DOHH2 (cell line): ENCODE measurements around the gene RIC1.

Source experiments
- H3F3A ChIP-seq: fragments of 200-600 bp; sonication (generic), shearing (Covaris generic); 2 replicates; pipeline ENCODE4 v1.6.0; 2016; ENCODE audit warnings: antibody characterized with exemption, mild to moderate bottlenecking; ENCODE audit not compliant: control insufficient read depth, insufficient read depth
- H3K27ac ChIP-seq: fragments of 200-600 bp; sonication (generic); 2 replicates; pipeline ENCODE4 v1.5.1; 2014; ENCODE audit warnings: low read depth, mild to moderate bottlenecking, low read length, moderate library complexity
- H3K27me3 ChIP-seq: fragments of 200-600 bp; sonication (generic); 2 replicates; pipeline ENCODE4 v1.6.1; 2014; ENCODE audit warnings: mild to moderate bottlenecking, low read length, mixed read lengths; ENCODE audit not compliant: control insufficient read depth
- H3K36me3 ChIP-seq: fragments of 200-600 bp; sonication (generic); 2 replicates; pipeline ENCODE4 v1.6.1; 2014; ENCODE audit warnings: mild to moderate bottlenecking, low read length, moderate library complexity, mixed read lengths; ENCODE audit not compliant: control insufficient read depth
- H3K4me1 ChIP-seq: fragments of 200-600 bp; sonication (generic); 2 replicates; pipeline ENCODE4 v1.6.1; 2014; ENCODE audit warnings: mild to moderate bottlenecking, low read length, mixed read lengths; ENCODE audit not compliant: control insufficient read depth
- H3K4me2 ChIP-seq: fragments of 200-600 bp; sonication (generic); 2 replicates; pipeline ENCODE4 v1.6.0; 2014; ENCODE audit warnings: mild to moderate bottlenecking, low read length, moderate library complexity
- H3K4me3 ChIP-seq: fragments of 200-600 bp; sonication (generic); 2 replicates; pipeline ENCODE4 v1.5.1; 2014; ENCODE audit warnings: mild to moderate bottlenecking, low read length, mixed read lengths
- H3K79me2 ChIP-seq: fragments of 200-600 bp; sonication (generic); 2 replicates; pipeline ENCODE4 v1.6.1; 2014; ENCODE audit warnings: mild to moderate bottlenecking, low read length, mixed read lengths; ENCODE audit not compliant: control insufficient read depth
- H3K9me2 ChIP-seq: fragments of 200-600 bp; sonication (generic); replicated peaks from 2 replicates; pipeline ENCODE4 v1.6.1; 2014; ENCODE audit warnings: mild to moderate bottlenecking, low read length, mixed read lengths; ENCODE audit not compliant: control insufficient read depth
- H3K9me3 ChIP-seq: fragments of 200-600 bp; sonication (generic); 2 replicates; pipeline ENCODE4 v1.6.1; 2014; ENCODE audit warnings: antibody characterized with exemption, low read length, mixed read lengths; ENCODE audit not compliant: control insufficient read depth, insufficient read depth
- H4K20me1 ChIP-seq: fragments of 200-600 bp; sonication (generic); 2 replicates; pipeline ENCODE4 v1.6.0; 2014; ENCODE audit warnings: low read depth, mild to moderate bottlenecking, antibody characterized with exemption, low read length, moderate library complexity; ENCODE audit not compliant: control insufficient read depth, insufficient read depth
- EZH2phosphoT487 ChIP-seq: fragments of 200-600 bp; sonication (generic); IDR thresholded peaks from 2 replicates; pipeline ENCODE4 v1.6.1; 2017; ENCODE audit warnings: borderline replicate concordance, mild to moderate bottlenecking, antibody characterized with exemption, low read length, moderate library complexity, mixed read lengths
- TF ChIP-seq, protein P1 (sequence below): fragments of 200-600 bp; sonication (generic); IDR thresholded peaks from one replicate; pipeline ENCODE4 v1.5.1; 2014; ENCODE audit warnings: antibody characterized with exemption, mild to moderate bottlenecking, low read depth, low read length; ENCODE audit not compliant: poor library complexity, severe bottlenecking

The RIC1 gene

DNA sequence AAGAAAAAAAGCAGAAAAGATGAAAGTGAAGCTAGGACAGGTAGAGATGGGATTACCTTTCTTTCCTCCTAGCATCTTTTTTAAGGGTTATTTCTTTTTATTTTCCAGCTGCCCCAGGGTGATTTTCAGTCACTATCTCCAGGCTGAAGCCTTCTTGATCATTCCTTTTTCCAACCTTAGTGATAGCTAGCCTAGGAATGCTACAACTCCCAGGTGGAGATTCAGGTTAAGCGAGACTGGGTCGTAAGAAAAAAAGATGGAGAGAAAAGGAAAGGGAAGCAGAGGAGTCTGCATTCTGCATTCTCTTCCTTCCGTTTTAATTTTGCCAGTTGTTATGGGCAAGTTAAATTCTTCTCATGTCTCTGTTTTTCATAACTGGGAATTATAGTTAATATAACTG is 36.7 kb upstream of the RIC1 start:
- TF ChIP-seq, protein P1, sequence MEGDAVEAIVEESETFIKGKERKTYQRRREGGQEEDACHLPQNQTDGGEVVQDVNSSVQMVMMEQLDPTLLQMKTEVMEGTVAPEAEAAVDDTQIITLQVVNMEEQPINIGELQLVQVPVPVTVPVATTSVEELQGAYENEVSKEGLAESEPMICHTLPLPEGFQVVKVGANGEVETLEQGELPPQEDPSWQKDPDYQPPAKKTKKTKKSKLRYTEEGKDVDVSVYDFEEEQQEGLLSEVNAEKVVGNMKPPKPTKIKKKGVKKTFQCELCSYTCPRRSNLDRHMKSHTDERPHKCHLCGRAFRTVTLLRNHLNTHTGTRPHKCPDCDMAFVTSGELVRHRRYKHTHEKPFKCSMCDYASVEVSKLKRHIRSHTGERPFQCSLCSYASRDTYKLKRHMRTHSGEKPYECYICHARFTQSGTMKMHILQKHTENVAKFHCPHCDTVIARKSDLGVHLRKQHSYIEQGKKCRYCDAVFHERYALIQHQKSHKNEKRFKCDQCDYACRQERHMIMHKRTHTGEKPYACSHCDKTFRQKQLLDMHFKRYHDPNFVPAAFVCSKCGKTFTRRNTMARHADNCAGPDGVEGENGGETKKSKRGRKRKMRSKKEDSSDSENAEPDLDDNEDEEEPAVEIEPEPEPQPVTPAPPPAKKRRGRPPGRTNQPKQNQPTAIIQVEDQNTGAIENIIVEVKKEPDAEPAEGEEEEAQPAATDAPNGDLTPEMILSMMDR, result no peak
- TF ChIP-seq EZH2phosphoT487, result no peak
- Histone ChIP-seq H3K36me3 (peaks cover 5% of the 10 kb centered on the region; the same call in 1 of the 2 replicates), H3K27ac (no peak overlapping the region), H3K9me3 (no peaks in the 10 kb centered on the region), H3K4me3 (no peak overlapping the region), H3K9me2 (no peaks in the 10 kb centered on the region), H3F3A (no peaks in the 10 kb centered on the region), H3K27me3 (no peaks in the 10 kb centered on the region), H3K4me1 (peaks cover 63% of the 10 kb centered on the region), H4K20me1 (no peaks in the 10 kb centered on the region; the same call in 1 of the 2 replicates), H3K79me2 (0 out of 2 replicates have a peak, but pooled peaks cover 5% of the 10 kb centered on the region), H3K4me2 (no peak overlapping the region)

DNA sequence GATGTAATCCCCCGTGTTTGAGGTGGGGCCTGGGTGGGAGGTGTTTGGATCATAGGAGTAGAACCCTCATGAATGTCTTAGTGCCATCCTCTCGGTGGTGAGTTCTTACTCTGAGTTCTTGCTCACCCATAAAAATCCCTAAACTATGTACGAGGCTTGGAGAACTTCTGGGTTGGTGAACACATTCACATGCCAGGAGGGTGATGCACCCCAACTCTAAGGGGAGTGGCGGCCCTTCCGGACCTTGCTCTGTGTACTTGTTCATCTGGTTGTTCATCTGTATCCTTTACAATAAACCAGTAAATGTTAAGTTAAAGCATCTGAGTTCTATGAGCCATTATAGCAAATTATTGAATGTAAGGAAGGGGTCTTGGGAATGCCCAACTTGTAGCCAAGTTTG is 36.0 kb upstream of the RIC1 start:
- H3K36me3 ChIP-seq, result peaks cover 5% of the 10 kb centered on the region; the same call in 1 of the 2 replicates
- no peaks in the 10 kb centered on the region; the same call in 1 of the 2 replicates for H4K20me1 ChIP-seq
- no peak overlapping the region for H3K4me2 ChIP-seq
- H3K9me2 ChIP-seq, result no peaks in the 10 kb centered on the region
- no peaks in the 10 kb centered on the region for H3K9me3 ChIP-seq
- no peak overlapping the region for H3K4me3 ChIP-seq
- TF ChIP-seq, protein P1, result no peak
- no peak for TF ChIP-seq EZH2phosphoT487
- H3K27ac ChIP-seq, result no peak overlapping the region
- H3K27me3 ChIP-seq, result no peaks in the 10 kb centered on the region
- no peaks in the 10 kb centered on the region for H3F3A ChIP-seq
- H3K79me2 ChIP-seq, result 0 out of 2 replicates have a peak, but pooled peaks cover 5% of the 10 kb centered on the region
- peaks cover 60% of the 10 kb centered on the region for H3K4me1 ChIP-seq

DNA sequence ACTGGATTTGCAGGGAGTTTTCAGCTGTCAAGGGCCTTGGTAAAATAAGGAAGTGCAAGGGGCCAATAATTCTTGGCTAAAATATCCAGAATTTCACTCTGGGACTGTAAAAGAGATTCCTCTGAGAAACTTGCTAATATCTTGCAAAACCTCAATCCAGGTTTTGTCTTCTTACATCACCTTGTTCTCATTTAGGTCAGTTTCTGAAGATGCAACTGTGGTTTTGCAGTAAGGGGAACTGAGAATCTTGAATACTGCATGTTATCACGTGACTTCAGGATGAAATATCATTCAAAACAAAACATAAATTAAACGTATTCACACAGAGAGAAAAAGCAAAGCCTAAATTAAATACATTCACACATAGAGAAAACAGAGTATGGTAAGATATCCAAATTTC is 35.0 kb upstream of the RIC1 start:
- peak overlapping the region; percentile 32 for H3K4me3 ChIP-seq
- H4K20me1 ChIP-seq, result no peaks in the 10 kb centered on the region; the same call in 1 of the 2 replicates

More for the DNA sequence above, 35.0 kb upstream of the RIC1 start:
- no peaks in the 10 kb centered on the region for H3F3A ChIP-seq
- no peak for TF ChIP-seq EZH2phosphoT487
- TF ChIP-seq, protein P1, result no peak
- H3K27me3 ChIP-seq, result no peaks in the 10 kb centered on the region
- no peaks in the 10 kb centered on the region for H3K9me2 ChIP-seq
- peaks cover under 1% of the 10 kb centered on the region; the same call in 1 of the 2 replicates for H3K9me3 ChIP-seq
- H3K36me3 ChIP-seq, result peaks cover 6% of the 10 kb centered on the region; the same call in 1 of the 2 replicates
- H3K27ac ChIP-seq, result peak overlapping the region; percentile 31; the same call in 1 of the 2 replicates
- peak overlapping the region; percentile 45 for H3K4me2 ChIP-seq
- peaks cover 60% of the 10 kb centered on the region for H3K4me1 ChIP-seq
- 0 out of 2 replicates have a peak, but pooled peaks cover 5% of the 10 kb centered on the region for H3K79me2 ChIP-seq
